ENCODE data around the gene GMIP.

DNA sequence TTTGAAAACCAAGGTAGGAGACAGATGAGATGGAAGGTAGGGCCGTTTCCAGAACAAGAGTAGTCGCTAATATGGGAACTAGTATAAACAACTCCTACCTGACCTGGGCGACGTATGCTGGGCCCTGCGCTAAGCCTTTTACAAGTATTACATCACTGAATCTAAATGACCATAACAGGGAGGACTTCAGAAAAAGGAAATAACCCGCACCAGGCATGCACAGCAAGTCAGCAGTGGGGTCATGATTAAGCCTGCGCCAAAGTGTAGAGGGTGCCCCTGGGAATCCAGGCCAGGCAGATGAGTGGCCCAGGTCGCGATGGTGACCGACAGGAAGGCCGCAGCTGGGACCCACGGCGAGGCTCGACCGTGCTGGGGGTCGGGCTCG, 19.4 kb upstream of the GMIP start:
- no peak for TF ChIP-seq POLR2A (IDR thresholded peaks at IDR 0.05; ENCODE audit: low read depth)
- no peak for TF ChIP-seq CTCF (IDR thresholded peaks at IDR 0.05)
- no peak for TF ChIP-seq EP300 (IDR thresholded peaks at IDR 0.05)
- TF ChIP-seq POLR2AphosphoS5 (IDR thresholded peaks at IDR 0.05), result no peak

Data from esophagus muscularis mucosa (tissue), 4 donors.